GM12891 (cell line): ENCODE results near the gene ABCA1.

Experiments
- POLR2A ChIP-seq: IDR thresholded peaks from 2 replicates; pipeline ENCODE4 v1.6.1; 2011; ENCODE audit warnings: low read depth, low read length, control low read depth
- POLR2AphosphoS5 ChIP-seq: IDR thresholded peaks from 2 replicates; pipeline ENCODE4 v1.6.1; 2011; ENCODE audit warnings: low read depth, low read length, control low read depth
- SPI1 ChIP-seq: IDR thresholded peaks from 2 replicates; pipeline ENCODE4 v1.6.1; 2011; ENCODE audit warnings: low read depth, low read length, control low read depth
- TAF1 ChIP-seq: IDR thresholded peaks from 2 replicates; pipeline ENCODE4 v1.6.1; 2011; ENCODE audit warnings: low read depth, low read length, control low read depth

DNA sequence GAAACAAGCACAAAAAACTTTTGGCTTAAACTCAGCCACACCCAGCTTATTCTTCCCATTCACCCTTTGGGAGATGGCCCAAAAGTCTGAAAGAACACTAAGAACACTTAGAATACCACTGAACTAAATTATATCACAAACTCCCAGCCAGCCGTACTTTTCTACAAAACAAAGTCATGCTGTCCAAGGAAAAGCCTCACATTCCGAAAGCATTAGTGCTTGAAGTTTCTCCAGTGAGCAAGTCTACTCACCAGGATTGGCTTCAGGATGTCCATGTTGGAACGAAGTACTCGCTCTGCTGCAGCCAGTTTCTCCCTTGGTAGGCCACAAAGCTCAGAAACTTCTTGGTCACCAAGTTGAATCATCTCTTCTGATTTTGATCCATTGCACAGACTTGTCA lies 69.7 kb downstream of the ABCA1 start:
- TF ChIP-seq POLR2A (no peak), POLR2AphosphoS5 (no peak), TAF1 (no peak), SPI1 (no peak)
